GM18502 (cell line): ENCODE results near the gene SMIM1.

Source experiments
- ATAC-seq: cut with Tn5 transposase; IDR thresholded peaks from one replicate; pipeline ENCODE4 v1.9.1; 2021; ENCODE audit warnings: mild to moderate bottlenecking; ENCODE audit not compliant: unreplicated experiment, poor library complexity

Gene SMIM1

DNA sequence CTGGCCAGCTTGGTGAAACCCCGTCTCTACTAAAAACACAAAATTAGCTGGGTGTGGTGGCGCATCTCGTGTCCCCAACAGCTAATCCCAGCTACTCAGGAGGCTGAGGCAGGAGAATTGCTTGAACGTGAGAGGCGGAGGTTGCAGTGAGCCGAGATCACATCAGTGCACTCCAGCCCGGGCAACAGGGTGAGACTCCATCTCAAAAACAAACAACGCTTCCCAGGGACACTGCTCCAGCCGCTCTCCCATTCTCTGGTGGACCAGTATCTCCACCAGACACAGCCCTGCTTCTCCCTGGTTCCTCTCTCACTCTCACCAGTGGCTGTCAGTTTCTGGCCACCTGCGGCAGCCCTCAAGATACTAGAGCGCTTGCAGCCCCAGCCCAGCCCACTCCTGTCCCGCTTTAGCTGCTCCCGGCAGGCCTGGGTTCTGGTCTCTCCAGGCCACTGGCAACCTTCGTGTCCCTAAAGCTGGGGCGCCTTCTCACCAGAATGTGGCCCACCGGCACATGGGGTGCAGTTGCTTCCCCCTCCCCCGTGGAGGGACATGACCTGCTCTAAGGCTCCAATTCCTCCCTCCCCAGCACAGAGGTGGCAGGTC, 44.7 kb downstream of the SMIM1 start:
- no peak for ATAC-seq

DNA sequence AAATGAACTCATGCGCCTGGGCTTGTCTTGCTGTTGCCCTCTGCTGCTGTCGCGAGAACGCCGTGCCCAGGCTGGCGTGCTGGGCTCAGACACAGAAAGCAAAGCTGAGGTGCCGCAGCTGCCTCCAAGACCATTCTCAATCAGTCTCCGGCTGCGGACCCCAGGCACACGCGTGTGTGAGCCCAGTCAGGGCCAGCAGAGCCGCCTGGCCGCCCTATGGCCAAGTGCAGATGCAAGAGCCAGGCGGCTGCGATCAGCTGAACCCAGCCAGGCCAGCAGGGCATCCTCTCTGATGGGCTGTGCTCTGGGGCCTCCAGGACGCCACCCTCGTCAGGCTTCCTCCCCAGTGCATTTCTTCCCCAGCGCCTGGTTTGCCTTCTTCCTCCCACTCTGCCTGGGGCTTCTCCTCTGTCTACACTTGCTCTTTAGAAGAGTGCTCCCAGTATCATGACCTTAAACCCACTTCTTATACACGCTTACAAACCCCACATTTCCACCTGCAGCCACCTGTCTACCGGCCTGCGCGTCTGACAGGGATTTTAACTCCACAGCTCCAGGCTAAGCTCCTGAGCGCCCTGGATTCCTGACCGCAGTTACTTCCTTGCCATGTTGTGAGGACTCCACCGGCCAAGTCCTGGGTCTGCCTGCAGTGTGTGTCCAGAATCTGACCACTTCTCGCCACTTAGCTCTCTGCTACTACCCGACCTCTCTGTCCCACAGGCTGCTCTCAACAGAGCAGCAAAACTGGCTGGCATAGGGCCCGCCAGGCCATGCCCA, 45.5 kb downstream of the SMIM1 start:
- ATAC-seq, result no peak

- no peak for ATAC-seq
These were observed 47.2 kb downstream of the SMIM1 start for GRCh38 chr1:3819771-3820200.

DNA sequence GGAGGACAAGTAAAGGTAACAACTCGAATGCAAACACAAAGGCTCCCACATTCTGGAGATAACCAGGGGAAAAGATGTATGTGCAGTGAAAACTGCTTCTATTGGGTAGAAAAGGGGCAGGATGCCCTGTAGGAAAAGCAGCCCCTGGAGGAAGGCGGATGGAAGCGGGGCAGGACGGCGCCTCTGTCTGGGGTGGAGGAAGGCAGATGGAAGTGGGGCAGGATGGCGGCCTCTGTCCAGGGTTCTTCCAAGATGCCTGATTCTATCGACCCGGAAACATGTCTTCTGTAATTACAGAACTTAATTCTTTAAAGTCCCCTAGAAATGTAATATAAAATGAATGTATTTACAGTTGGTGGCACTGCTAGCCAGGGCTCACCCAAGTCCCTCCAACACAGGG, 47.8 kb downstream of the SMIM1 start:
- no peak for ATAC-seq

- no peak for ATAC-seq
These were observed 48.5 kb downstream of the SMIM1 start for GRCh38 chr1:3821004-3821403.

GRCh38 chr1:3821447-3821846, 48.9 kb downstream of the SMIM1 start:
- ATAC-seq, result no peak

GRCh38 chr1:3821908-3822307, 49.4 kb downstream of the SMIM1 start:
- ATAC-seq, result no peak

DNA sequence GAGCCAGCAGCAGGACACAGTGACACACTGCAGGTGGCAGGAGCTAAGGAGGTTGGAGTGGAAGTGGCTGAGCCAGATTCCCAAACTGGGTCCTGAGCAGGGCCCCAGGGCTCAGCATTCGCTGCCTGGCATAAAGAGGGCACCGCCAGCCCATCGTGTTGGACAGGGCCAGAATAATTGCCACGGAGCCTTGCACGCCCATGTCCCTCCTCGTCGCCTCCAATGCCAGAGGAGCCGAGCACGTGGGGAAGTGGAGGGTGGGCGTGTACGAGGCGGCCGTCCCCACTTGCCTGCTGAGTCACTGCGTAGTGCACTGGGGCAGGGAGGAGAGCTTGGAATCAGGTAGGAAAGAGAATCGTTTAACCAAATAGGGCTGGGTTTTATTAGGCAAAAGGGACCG, 49.9 kb downstream of the SMIM1 start:
- ATAC-seq, result no peak

DNA sequence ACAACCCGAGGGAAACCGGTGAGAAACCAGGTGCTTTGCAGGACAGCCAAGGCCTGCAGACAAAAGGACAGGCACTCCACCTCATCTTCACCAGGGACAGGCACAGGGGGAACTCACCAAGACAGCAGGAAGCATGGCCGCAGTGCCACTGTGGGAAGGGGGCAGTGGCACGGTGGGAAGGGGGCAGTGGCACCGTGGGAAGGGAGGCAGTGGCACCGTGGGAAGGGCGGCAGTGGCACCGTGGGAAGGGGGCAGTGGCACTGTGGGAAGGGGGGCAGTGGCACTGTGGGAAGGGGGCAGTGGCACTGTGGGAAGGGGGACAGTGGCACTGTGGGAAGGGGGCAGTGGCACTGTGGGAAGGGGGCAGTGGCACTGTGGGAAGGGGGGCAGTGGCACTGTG, 52.1 kb downstream of the SMIM1 start:
- ATAC-seq, result no peak

DNA sequence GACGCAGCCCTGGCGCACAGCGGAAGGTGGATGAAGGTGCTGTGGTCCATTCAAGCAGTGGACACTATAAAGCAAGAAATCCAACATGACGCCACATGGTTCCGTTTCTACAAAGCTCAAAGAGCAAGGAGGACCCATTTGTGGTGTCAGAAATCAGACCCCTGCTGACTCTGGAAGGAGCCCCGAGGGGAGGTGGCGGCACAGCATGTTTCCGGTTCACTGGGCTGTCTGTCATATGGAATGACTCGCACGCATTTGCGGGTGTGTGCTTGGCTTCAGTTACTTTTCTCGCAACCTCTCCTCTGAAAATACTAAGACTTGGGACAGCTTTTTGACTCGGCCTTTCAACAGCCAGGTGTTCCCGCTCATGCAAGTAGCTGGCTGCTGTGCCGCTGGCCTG, 52.8 kb downstream of the SMIM1 start:
- ATAC-seq, result no peak
